SK-N-SH (cell line): Measurements from ENCODE around the gene BABAM1.

Experiments
- CTCF ChIP-seq: fragments of 200-600 bp; sonication (generic); IDR thresholded peaks from 2 replicates; pipeline ENCODE4 v1.6.1; 2017; ENCODE audit warnings: antibody characterized with exemption, mild to moderate bottlenecking, moderate library complexity
- FOXM1 ChIP-seq: IDR thresholded peaks from 2 replicates; pipeline ENCODE4 v1.4.0; 2012; ENCODE audit warnings: low read depth, mild to moderate bottlenecking
- MAX ChIP-seq: IDR thresholded peaks from 2 replicates; pipeline ENCODE4 v1.4.0; 2012; ENCODE audit warnings: low read depth

GRCh38 chr19:17286752-17287151, 19.5 kb downstream of the BABAM1 start:
- no peak for TF ChIP-seq FOXM1
- TF ChIP-seq CTCF: no peak
- no peak for TF ChIP-seq MAX
